Hepatic stellate cell (primary cell): ENCODE data around the gene SYTL1.
A peak's percentile ranks its signal among the peaks of the same experiment; 100 is the strongest.

Experiments used
- DNase-seq: peaks from one replicate; pipeline ENCODE4 v3.0.0; 2011; ENCODE audit warnings: low spot score

Gene SYTL1, protein sequence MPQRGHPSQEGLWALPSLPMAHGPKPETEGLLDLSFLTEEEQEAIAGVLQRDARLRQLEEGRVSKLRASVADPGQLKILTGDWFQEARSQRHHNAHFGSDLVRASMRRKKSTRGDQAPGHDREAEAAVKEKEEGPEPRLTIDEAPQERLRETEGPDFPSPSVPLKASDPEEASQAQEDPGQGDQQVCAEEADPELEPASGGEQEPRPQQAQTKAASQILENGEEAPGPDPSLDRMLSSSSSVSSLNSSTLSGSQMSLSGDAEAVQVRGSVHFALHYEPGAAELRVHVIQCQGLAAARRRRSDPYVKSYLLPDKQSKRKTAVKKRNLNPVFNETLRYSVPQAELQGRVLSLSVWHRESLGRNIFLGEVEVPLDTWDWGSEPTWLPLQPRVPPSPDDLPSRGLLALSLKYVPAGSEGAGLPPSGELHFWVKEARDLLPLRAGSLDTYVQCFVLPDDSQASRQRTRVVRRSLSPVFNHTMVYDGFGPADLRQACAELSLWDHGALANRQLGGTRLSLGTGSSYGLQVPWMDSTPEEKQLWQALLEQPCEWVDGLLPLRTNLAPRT

GRCh38 chr1:27341525-27342252 lies at the start of gene SYTL1:
Gene SYTL1, plus strand, starts transcription at chr1:27342022. Its CDS starts 3,313 bp downstream, at chr1:27345335.
- DNase-seq = peak; percentile 84

GRCh38 chr1:27292106-27292505 lies 49.7 kb upstream of the SYTL1 start:
- peak; percentile 78 for DNase-seq

- DNase-seq = no peak
Observed at GRCh38 chr1:27293915-27294314, 47.9 kb upstream of the SYTL1 start.

DNA sequence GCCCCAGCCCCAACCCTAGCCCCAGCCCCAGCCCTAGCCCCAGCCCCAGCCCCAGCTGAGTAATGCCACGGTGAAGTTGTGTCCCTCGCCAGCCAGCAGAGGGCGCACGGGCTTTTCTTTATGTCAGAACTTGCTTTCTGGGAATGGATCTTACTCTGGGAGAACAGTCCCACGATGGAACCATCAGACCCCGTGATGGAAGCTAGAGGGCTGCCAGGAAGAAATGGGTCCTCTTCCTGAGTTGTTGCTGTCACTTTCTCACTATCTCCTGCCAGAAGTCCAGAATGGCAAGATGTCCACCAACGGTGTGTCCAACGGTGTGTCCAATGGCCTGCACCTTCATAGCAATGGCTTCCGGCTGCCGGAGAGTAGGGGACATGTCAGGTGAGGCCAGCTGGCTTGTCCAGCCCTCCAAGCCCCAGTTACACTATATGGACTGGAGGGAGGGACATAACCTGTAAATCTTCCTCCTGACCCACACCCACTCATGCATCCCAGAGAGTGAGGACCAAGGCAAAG lies 45.0 kb upstream of the SYTL1 start:
- DNase-seq = peak; percentile 77

GRCh38 chr1:27297903-27298302 lies 43.9 kb upstream of the SYTL1 start:
- no peak for DNase-seq

- no peak for DNase-seq
Observed at GRCh38 chr1:27298632-27299384, 43.0 kb upstream of the SYTL1 start.

DNA sequence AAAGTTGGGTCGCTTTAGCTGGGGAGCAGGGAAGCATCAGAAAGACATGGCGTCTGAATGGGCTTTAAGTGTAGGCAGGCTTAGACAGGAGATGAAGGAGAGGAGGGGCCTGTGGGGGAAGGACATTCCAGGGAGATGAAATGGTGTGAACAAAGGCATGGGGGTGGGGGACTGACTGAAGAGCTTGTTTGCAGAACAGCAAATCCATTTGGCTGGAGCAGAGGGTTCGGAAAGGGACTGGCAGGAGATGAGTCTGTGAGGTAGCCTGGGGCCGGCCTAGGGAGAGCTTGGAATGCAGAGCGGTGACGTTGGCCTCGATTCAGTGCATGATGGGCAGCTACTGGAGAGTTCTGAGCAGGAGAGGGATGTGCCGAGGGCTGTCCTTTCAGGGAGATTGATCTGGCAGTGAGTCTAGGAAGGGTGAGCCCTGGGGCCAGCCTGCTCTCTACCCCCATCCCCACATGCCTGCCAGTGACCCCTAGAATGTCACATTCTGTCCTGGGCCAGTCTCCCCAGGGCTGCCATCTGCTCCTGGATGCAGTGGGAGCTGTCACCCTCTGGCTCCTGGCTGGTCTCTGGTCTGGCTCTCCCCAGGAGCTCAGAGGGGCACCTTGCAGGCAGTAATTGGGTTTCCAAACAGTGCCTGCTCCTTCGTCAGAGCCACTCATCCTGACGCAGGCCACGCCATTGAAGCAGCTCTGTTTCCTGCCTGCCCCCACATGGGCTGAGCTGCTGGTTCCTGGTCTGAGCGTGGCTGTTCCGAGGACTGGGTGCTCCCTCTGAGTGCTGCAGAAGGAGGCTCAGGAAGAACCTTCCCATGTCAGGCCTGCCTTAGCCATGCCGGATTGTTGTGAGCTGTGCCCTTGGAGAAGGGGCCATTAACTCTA lies 42.2 kb upstream of the SYTL1 start:
- peak; percentile 96 for DNase-seq

DNA sequence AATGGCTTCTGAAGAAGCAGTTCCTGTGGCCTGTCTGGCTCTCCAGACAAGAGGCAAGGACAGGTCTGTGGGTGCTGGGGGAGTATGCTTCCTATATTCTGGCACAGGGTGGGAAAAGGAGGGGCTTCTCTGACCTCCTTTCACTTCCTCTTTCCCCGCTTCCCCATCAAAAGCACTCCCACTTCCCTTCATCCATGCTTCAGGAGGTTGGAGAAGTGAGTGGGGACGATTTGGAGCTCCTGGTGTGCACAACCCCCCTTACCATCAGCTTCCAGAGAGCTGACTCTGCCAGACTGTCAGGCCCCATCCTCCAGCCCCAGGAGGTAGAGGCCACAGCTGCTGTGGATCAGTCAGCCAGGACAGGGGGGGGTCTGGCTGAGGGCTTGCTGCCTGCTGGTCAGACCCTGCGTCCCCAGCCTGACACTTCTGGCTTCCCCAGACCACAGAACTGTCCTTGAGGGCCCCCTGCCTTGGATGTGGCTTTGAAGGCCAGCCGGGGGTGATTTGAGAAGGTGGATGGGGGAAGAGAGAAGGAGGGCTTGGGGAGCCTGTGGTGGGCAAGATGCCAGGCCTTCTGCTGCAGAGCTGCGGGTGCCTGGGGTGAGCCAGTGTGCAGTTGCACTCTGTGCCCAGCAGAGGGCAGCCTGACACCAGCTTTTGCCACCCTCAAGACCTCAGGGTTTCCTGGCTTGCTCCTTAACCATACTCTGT lies 41.3 kb upstream of the SYTL1 start:
- peak; percentile 91 for DNase-seq

DNA sequence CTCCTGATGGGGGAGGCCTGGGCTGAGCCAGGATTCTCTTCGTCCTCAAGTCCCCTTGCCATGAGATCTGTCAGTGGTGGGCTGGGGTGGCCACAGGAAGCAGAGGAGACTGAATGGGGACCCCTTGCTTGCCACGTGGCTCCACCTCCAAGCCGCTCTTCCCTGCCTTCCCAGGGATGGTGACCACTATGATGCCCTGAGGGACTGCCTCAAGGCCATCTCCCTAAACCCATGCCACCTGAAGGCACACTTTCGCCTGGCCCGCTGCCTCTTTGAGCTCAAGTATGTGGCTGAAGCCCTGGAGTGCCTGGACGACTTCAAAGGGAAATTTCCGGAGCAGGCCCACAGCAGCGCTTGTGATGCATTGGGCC lies 40.8 kb upstream of the SYTL1 start:
- DNase-seq = no peak

- DNase-seq = no peak
Observed at GRCh38 chr1:27301582-27302199, 40.1 kb upstream of the SYTL1 start.

DNA sequence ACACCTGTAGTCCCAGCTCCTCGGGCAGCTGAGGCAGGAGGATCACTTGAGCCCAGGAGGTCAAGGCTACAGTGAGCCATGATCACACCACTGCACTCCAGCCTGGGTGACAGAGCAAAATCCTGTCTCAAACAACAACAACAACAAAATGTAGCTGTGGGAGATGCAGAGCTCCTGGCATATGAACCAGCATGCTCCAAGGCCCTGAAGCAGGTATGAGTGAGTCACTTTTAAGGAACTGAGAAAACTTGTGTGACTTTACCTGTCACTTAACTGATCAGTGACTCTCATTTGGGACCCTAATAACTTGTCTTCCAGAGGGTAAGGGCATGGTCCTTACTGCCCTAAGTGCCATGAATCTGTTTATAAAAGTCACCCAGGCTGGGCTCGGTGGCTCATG lies 39.2 kb upstream of the SYTL1 start:
- no peak for DNase-seq

DNA sequence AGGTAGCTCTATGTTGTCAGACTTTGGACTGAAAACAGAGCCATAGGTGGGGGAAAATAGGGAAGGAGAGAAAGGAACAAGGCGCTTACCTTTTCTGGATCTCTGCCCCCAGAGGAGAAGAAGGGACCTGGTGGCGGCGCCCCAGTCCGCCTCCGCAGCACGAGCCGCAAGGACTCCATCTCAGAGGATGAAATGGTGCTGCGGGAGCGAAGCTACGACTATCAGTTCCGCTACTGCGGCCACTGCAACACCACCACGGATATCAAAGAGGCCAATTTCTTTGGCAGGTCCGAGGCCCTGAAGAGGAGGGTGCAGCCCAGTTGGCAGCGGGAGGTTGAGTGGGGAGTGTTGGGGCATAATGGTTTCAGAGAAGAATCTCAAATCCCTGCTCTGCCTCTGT lies 38.3 kb upstream of the SYTL1 start:
- DNase-seq = no peak

DNA sequence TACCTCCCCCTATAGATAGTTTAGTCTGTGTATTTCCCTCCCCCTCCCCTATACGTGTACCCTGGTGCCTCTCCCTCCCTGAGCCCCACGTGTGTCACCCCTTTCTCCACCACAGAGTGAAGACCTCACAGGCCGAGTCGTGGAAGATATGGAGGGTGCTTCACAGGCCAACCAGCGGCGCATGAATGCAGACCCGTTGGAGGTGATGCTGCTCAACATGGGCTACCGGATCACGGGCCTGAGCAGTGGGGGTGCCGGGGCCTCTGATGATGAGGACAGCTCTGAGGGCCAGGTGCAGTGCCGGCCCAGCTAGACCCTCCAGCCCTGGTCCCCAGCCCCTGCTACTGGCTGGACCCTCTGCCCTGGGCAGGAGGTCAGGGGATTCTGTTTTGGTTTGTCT lies 35.8 kb upstream of the SYTL1 start:
- DNase-seq = no peak

GRCh38 chr1:27306892-27307761 lies 34.7 kb upstream of the SYTL1 start:
- no peak for DNase-seq

DNA sequence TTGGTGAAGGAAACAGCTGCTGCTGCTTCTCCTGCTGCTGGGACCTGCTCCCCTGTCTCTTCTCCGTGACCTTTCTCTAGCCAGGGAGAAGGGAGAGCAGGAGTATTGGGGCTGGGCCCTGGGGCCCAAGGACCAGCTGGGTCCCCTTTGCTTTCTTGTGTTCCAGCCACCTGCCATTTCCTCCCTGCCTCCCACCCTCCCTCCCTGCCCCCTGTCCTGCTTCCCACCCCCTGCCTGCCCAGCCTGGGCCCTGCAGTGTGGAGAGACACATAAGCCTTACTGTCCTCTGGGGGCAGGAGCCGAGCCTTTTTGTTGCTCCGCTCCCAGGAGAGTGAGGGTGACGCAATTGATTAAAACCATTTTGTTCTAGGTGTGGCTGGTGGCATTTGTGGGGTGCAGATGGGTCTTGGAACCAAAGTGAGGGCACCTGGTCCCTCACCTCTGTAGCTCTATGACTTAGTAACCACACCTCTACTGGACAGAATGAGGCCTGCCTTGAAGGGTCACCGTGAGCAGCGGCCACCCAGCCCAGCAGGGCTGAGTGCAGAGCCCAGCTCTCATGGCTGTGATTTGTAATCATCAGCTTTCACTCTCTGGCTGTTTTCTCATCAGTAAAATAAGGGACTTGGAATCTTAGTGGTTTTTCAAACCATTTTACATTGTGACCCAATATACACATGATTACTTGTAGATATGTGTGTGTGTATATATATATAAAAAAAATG lies 33.8 kb upstream of the SYTL1 start:
- DNase-seq = no peak

DNA sequence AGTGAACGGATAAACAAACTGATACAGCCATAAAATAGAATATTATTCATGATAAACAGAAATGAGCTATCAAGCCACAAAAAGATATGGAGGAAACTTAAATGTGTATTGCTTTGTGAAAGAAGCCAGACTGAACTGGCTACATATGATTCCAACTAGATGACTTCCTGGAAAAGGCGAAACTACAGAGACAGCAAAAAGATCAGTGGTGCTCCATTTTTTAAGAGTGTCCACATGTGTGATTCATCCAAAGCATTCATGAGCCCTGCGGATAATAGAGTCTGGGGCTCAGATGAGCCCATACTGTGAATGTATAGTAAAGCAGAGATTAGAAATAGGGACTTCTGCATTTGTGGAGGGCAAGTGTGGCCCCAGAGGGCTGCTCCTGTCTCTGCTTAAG lies 27.7 kb upstream of the SYTL1 start:
- no peak for DNase-seq

GRCh38 chr1:27314737-27315136 lies 27.1 kb upstream of the SYTL1 start:
- DNase-seq = no peak

- no peak for DNase-seq
Observed at GRCh38 chr1:27316860-27317259, 25.0 kb upstream of the SYTL1 start.
